HEK293T (cell line): ENCODE results near the gene STT3A.

Experiments used
- BHLHE40 ChIP-seq: fragments of 450-650 bp; IDR thresholded peaks from 2 replicates; pipeline ENCODE4 v1.6.1; 2016; ENCODE audit warnings: mild to moderate bottlenecking, moderate library complexity, borderline replicate concordance
- ELF4 ChIP-seq: fragments of 450-650 bp; IDR thresholded peaks from 2 replicates; pipeline ENCODE4 v1.6.1; 2017; ENCODE audit warnings: antibody characterized with exemption
- PKNOX1 ChIP-seq: fragments of 450-650 bp; IDR thresholded peaks from 2 replicates; pipeline ENCODE4 v1.6.1; 2016
- SUZ12 ChIP-seq: fragments of 450-650 bp; IDR thresholded peaks from 2 replicates; pipeline ENCODE4 v1.6.1; 2016; ENCODE audit warnings: mild to moderate bottlenecking
- TARDBP ChIP-seq: fragments of 450-650 bp; IDR thresholded peaks from 2 replicates; pipeline ENCODE4 v1.6.1; 2016

GRCh38 chr11:125550780-125551179 lies 41.9 kb upstream of the STT3A start:
- TF ChIP-seq PKNOX1, result no peak
- TF ChIP-seq ELF4, result no peak
- TF ChIP-seq TARDBP, result no peak
- TF ChIP-seq SUZ12, result no peak
- TF ChIP-seq BHLHE40, result no peak
